Mucosa of rectum (tissue), 2 donors: Measurements from ENCODE around the gene ADD3.
A peak's percentile ranks its signal among the peaks of the same experiment; 100 is the strongest.

ENCODE experiments used
- H3K27ac ChIP-seq, 2 donors: one replicate each; pipeline ENCODE4 v1.7.0; 2013; ENCODE audit warnings: inconsistent platforms in 2 of 2, low read depth in 2 of 2, low read length in 2 of 2
- H3K27me3 ChIP-seq, 2 donors: one replicate each; pipeline ENCODE4 v1.7.0; 2013; ENCODE audit warnings: low read length in 2 of 2; ENCODE audit not compliant: control insufficient read depth in 2 of 2, insufficient read depth in 2 of 2
- H3K36me3 ChIP-seq, 2 donors: one replicate each; pipeline ENCODE4 v1.7.0; 2013; ENCODE audit warnings: low read length in 2 of 2; ENCODE audit not compliant: control insufficient read depth in 2 of 2, insufficient read depth in 2 of 2
- H3K4me1 ChIP-seq, 2 donors: one replicate each; pipeline ENCODE4 v1.7.0; 2013; ENCODE audit warnings: low read length in 2 of 2, mild to moderate bottlenecking in 1 of 2; ENCODE audit not compliant: control insufficient read depth in 2 of 2, insufficient read depth in 2 of 2
- H3K4me3 ChIP-seq, 2 donors: one replicate each; pipeline ENCODE4 v1.7.0; 2013; ENCODE audit warnings: low read length in 2 of 2
- H3K9ac ChIP-seq, 2 donors: one replicate each; pipeline ENCODE4 v1.7.0; 2013; ENCODE audit warnings: low read length in 2 of 2, low read depth in 1 of 2, mild to moderate bottlenecking in 1 of 2
- H3K9me3 ChIP-seq, 2 donors: one replicate each; pipeline ENCODE4 v1.7.0; 2013; ENCODE audit warnings: low read length in 2 of 2; ENCODE audit not compliant: control insufficient read depth in 2 of 2
- donor health status: healthy.
- donor health status: Normal muscosa, but diverticular disease.

Gene ADD3

DNA sequence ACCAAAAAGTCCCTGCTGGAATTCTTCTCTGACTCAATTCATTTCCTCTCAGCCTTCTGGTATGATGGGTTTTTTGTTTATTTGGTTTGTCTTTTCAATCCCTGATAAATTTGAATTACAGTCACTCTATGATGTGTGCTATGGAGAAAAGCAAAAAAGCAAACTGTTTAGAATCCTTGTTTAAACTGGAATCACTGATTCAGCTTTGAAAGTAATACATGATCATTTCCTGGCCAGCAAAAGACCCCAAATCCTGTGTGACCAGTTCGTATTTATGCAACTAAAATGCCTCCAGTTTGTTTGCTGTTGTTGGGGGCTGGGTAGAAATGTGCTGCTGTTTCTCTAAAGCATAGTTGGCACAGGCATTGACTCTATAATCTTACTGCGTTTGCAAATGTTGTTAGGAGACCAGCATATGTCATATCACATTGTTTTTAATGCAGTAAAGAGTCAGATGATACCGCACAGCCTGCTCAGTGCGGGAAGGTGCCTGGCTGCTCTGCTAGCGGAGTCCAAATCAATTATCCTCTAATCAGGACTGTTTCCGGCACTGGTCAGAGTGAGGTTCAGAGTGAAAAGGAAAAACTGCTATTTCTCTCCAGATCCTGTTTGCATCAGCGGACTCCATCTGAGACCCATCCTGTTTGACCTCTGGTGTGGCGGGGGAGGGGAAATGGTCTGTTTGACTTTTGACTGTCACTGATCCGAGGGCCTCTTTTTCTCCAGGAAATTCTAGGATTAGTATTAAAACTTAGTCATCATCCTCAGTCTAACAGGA lies 40.6 kb upstream of the ADD3 start:
- Histone ChIP-seq H3K9ac (peak overlapping the region; percentile 5 to 36), H3K27me3 (no peaks in the 10 kb centered on the region), H3K4me3 (no peak overlapping the region), H3K4me1 (peaks cover 15 to 30% of the 10 kb centered on the region in 2 donors), H3K27ac (peak overlapping the region; percentile 26 to 43), H3K9me3 (no peaks in the 10 kb centered on the region), H3K36me3 (no peaks in the 10 kb centered on the region)

DNA sequence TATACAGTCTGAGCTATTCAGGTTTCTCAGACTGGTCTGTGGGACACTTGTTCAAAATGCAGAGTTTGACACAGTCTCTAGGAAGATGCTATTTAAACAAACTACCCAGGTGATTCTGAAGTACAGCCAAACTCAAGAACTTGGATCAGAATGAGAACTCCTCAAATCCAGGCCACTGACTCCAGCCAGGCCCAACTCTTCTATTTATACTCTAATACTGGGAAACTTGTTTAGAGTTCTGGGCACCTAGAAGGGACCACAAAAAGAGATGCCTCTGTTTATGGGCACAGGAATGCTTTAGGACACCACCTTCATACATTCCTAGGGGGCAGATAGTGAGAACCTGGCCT lies 40.1 kb upstream of the ADD3 start:
- Histone ChIP-seq H3K27me3 (no peaks in the 10 kb centered on the region), H3K4me3 (no peak overlapping the region), H3K9me3 (no peaks in the 10 kb centered on the region), H3K36me3 (no peaks in the 10 kb centered on the region), H3K4me1 (peaks cover 15 to 30% of the 10 kb centered on the region in 2 donors), H3K9ac (peak overlapping the region in 1 of 2 donors; percentile 21), H3K27ac (peak overlapping the region; percentile 33 to 43)

DNA sequence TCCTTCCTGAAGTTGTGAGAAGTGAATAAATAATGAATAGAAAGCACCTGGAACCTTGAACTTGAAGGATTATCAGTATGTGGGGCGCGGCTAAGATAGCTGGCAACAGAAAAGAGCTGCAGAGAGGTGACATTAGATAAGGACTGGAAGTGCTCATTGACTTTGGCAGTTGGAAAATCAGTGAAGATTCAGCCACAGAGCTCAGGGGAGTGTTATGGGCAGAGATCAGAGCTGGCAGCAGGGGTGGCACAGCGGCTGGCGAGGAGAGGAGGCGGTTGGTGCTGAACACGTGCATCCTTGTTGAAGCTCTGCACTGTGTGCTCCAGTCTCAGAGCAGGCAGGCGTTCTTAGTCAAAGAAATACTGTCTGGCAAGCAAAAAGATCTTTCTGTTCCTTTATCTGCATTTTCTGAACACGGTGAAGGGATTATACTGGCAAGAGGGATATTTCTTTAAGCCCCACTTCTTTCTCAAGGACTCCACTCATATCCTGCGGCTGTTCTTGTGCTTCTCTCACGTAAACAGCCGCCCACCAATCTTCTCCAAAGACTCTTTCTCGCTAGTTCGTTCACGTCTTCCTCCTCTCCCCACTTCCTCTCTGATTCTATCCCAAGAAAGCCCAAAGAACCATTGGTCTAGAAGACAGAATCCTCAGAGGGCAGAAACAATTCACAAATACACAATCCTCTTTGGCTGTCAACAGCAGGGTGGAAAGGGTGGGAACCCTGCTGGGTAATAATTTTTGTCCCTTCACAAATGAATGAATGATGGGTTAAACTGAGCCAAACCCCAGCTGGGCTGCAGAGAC lies 38.6 kb upstream of the ADD3 start:
- Histone ChIP-seq H3K4me3 (no peak overlapping the region), H3K4me1 (peaks cover 15 to 30% of the 10 kb centered on the region in 2 donors), H3K27me3 (no peaks in the 10 kb centered on the region), H3K9me3 (no peaks in the 10 kb centered on the region), H3K27ac (peak overlapping the region; percentile 71 to 72), H3K36me3 (no peaks in the 10 kb centered on the region), H3K9ac (peak overlapping the region in 1 of 2 donors; percentile 42)

DNA sequence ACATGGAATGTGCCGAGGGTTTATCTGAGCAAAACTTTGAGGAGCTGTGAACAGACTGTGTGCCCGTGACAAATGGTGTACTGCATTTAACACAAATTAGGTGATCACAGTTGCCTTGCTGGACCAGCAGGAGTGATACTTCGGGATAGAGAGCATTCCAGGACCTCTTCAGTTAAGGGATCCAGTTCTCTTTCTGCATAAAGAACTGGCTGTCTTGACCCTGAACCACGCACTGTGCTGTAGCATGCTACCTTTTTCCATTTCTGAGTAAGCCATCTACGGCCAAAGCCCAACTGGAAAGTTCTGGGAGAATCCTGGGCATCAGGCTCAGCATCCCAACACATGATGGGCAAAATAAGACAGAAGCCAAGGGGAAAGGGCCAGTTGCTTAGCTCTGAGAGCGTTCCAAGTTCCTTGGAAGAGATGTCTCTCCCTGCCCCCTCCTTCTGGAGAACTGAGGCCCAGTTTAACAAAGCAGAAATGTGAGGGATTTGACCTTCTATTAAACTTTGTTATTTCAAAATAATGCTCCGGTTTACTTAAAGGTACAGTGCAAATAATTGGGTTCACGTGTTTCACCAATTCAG lies 37.9 kb upstream of the ADD3 start:
- Histone ChIP-seq H3K4me1 (peaks cover 15 to 35% of the 10 kb centered on the region in 2 donors), H3K4me3 (no peak overlapping the region), H3K27me3 (no peaks in the 10 kb centered on the region), H3K27ac (peak overlapping the region; percentile 71 to 72), H3K9ac (no peak overlapping the region), H3K9me3 (no peaks in the 10 kb centered on the region), H3K36me3 (no peaks in the 10 kb centered on the region)

DNA sequence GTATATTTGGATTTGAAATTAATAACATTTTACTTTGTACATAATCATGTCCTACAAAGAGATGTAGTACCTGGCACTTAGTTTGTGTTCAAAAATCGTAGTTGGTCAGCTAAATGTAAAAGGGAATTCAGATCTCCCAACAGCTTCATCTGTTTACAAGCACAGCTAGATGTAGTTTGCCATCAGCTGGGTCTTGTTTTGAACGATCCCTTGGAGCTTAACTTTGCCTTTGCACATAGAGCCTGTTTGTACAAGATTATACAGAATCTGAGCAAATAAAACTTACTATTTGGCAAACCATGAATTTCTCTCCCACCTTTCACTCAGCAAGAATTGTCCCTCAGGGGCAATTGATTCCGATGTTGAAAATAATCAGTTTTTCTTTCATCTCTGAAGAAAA lies 36.1 kb upstream of the ADD3 start:
- Histone ChIP-seq H3K4me1 (peaks cover 28 to 45% of the 10 kb centered on the region in 2 donors), H3K4me3 (no peak overlapping the region), H3K9ac (no peak overlapping the region), H3K9me3 (no peaks in the 10 kb centered on the region), H3K27me3 (no peaks in the 10 kb centered on the region), H3K36me3 (no peaks in the 10 kb centered on the region), H3K27ac (no peak overlapping the region)

DNA sequence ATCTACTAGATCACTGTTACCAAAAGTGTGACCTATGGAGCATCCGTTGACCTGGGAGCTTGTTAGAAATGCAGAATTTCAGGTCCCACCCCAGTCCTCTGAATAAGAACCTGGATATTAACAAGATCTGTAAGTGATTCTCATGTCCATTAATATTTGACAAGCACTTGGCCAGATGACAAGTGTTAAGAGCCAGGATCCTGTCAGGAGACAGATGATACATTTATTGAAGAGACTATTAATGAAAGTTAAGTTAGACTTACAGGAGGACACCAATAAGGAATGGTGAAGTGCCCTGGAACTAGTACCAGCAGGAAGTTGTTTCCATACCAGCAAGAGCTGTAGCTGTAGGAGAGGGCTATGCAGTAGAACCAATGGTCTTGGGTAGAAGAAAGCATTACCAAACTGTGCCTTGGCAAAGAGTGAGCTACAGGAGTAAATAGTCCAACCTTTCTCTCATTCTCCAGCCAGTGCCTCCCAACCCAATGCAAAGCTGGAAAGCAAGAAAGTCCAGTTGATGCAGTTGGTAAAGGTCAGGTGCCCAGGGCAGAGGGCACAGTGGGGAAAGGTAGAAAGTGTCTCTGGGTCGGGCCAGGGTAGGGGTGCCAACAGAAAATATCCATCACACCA lies 35.3 kb upstream of the ADD3 start:
- no peak overlapping the region for H3K9ac ChIP-seq
- no peaks in the 10 kb centered on the region for H3K36me3 ChIP-seq
- H3K4me3 ChIP-seq, result no peak overlapping the region
- H3K9me3 ChIP-seq, result no peaks in the 10 kb centered on the region
- H3K27ac ChIP-seq, result no peak overlapping the region
- peaks cover 33 to 48% of the 10 kb centered on the region in 2 donors for H3K4me1 ChIP-seq
- H3K27me3 ChIP-seq, result no peaks in the 10 kb centered on the region

DNA sequence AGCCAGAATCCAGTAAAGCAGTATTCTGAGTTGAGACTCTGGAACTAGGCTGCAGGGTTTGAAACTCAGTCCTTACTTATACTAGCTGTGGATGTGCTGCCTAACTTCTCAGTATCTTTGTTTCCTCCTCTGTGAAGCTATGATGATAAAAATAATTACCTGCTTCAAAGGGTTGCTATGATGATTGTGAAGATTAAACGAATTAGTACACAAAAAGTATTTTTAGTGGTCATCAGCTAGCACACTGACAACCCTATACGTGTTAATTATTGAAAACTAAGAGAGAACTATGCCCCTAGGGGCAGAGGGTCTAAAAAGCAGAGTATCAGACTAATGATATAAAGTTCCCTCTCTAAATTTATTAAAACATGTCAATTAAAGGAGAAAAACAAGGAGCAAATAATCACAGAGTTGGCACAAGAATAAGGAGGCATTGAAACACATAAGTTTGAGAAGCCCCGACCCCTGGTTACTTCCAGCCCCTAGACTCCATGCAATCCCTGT lies 34.4 kb upstream of the ADD3 start:
- Histone ChIP-seq H3K36me3 (no peaks in the 10 kb centered on the region), H3K27ac (no peak overlapping the region), H3K9ac (no peak overlapping the region), H3K9me3 (no peaks in the 10 kb centered on the region), H3K4me1 (peaks cover 41 to 51% of the 10 kb centered on the region in 2 donors), H3K4me3 (no peak overlapping the region), H3K27me3 (no peaks in the 10 kb centered on the region)

DNA sequence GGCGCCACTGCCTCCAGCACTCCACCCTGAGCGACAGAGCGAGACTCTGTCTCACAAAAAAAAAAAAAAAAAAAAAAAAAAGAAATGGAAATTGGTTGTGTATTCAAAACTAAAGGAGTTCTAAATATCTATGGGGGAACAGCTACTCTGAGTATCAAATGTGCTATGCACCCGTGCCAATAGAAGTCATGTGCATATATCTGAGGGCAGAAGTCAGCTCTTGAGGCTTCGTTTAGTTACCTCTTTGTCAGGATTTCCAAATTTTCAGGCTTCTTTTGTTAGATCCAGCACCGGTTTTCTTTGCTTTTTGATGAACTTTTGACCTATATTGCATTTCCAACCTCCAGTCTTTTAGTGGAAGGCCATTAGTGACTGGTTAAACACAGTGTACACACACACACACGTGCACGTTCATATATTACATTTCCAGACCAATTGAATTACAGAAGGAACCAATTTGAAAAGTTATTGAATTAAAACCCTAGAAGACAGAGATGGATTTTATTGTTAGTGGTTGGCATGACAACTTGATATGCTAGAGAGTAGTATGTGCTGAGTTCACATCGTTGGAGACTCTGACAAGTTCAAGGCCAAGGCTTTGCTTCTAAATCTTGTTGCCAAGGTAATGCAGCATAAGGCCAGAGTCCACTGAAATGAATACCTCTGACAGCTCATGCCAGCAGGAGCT lies 33.1 kb upstream of the ADD3 start:
- Histone ChIP-seq H3K9me3 (no peaks in the 10 kb centered on the region), H3K27me3 (no peaks in the 10 kb centered on the region), H3K9ac (no peak overlapping the region), H3K4me3 (no peak overlapping the region), H3K36me3 (no peaks in the 10 kb centered on the region), H3K4me1 (peaks cover 33 to 42% of the 10 kb centered on the region in 2 donors), H3K27ac (peak overlapping the region in 1 of 2 donors; percentile 56)

DNA sequence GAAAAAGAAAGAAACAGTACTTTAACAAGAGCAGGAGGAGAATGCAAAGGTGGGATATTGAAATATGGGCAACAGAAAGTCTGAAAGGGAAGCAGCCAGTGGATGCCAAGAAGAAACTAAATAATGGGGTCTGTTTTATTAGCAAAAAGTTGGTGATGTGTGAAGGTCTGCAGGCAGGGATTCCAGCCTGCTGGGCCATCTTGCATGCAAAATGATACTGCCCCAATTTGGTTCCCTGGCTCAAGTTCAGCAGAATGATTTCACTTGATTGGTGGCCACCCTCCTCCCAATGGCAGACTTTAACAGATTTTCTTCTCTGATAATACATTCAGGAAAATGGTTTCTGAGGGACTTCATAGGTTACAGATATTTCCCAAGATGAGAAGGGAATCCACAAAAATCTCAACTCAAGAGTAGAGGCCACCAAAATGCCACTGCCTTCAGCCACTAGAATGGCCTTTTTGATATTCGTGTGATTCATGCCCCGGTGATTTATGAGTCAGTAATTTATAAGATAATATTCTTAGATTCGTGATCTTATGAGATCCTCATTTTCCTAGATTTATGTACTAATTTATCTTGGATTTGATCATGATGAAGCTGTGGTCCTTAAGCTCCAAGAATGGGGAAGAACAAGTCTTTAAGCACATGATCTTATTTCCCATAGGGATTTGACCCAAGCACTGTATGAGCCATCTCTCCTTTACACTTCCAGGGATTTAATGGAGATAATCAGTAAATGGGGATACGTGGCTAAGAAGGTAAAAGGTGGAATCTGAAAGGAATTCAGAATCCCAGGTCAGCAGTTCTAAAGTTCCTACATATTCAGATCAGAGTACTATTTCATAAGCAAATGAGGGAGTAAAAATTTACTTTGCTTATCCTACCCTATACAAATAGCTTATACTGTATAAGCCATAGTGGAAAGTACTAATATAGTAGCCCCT lies 32.3 kb upstream of the ADD3 start:
- Histone ChIP-seq H3K27ac (peak overlapping the region; percentile 56 to 62), H3K4me3 (peak overlapping the region in 1 of 2 donors; percentile 38), H3K9ac (no peak overlapping the region), H3K9me3 (no peaks in the 10 kb centered on the region), H3K27me3 (no peaks in the 10 kb centered on the region), H3K4me1 (peaks cover 30 to 38% of the 10 kb centered on the region in 2 donors), H3K36me3 (no peaks in the 10 kb centered on the region)
